AG08396 (cell line): ENCODE measurements around the gene TCP11.

Source experiments
- DNase-seq: peaks from one replicate; pipeline ENCODE4 v3.0.0; 2012; ENCODE audit warnings: low spot score, mixed read lengths

Gene TCP11

GRCh38 chr6:35080821-35081425 is 60.2 kb downstream of the TCP11 start:
- no peak for DNase-seq

DNA sequence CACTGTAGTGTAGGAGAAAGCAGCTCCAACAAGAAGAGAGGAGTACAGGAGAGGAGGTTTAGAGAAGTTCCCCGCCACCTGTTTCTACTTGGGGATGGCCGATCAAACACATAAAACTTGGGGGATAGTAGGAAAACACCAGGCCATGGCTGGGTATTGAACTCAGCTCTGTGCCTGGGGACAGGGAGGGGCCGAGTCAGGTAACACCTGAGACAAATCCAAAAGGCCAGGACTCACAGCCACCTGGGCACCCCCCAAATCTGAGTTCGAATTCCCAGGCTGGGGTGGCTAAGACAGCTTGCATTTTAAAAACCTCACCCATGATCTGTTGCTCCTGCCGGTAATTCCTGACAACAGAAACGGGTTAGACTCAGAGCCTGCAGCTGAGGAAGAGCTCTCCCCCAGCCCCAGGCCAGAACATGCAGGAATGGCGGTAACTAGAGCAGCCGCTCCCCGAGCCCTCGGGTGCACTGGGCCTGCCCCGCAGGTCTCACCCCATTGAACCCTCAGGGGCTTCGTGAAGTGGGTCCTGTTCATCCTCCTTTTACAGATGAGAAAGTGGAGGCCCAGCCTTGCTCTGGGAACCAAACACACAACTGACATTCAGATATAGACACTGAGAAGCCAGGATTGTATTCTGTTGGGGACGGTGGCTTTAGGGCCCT is 61.0 kb downstream of the TCP11 start:
- DNase-seq = no peak

GRCh38 chr6:35079311-35080000 is 61.7 kb downstream of the TCP11 start:
- DNase-seq = no peak

GRCh38 chr6:35078896-35079295 is 62.2 kb downstream of the TCP11 start:
- no peak for DNase-seq

- DNase-seq = no peak
Observed at GRCh38 chr6:35078226-35078850, 62.8 kb downstream of the TCP11 start.

GRCh38 chr6:35077713-35078105 is 63.4 kb downstream of the TCP11 start:
- DNase-seq = no peak

- DNase-seq = no peak
Observed at GRCh38 chr6:35076997-35077712, 64.0 kb downstream of the TCP11 start.

- no peak for DNase-seq
Observed at GRCh38 chr6:35073766-35074471, 67.2 kb downstream of the TCP11 start.

DNA sequence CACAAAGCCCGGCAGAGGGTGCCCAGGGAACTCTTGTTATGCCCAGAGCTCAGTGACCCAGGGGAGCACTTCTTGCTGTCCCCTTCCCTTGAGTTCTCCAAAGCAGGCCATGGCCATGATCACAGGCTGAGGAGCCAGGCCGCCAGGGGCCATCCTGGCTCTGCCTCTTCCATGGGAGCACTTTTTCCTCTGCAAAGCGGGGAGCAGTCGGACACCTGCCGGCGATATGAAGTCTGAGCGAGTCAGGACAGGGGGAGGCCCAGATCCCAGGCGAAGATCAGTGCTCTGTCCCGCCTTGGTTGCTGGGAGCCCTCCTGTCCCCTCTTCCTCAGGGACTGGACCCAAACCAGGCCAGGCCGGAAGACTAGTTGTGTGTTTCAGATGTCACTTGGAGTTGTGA is 67.9 kb downstream of the TCP11 start:
- DNase-seq = no peak

- DNase-seq = no peak
Observed at GRCh38 chr6:35072698-35073055, 68.5 kb downstream of the TCP11 start.

DNA sequence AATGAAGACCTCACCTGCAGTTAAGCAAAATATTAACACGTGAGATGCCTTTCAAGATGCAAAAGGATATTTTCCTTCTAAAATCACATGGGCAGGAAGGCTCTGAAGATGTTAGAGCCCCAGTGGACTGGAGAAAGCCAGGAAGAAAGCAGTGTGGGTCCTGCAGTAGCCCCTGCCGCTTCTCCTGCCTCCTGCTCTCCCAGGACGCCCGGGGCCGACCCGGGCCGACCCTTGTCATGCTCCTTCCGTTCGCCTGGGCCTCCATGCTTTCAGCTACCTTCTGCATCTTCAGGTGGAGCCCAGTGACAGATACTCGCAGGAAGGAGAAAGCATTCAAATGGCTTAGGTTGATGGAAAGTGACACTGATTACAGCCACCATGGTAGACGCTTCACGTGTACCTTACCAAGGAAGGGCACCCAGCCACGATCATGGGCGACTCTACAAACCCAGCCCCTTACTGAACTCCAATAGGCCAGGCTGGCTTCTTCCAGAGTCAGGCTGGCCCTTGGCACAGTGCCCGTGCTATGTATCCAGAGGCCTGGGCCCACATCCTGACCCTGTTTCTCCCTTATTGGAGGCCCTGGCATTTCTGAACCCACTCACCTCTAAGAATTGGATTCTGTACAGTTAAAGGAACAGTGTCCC is 69.0 kb downstream of the TCP11 start:
- DNase-seq = no peak

GRCh38 chr6:35071347-35071994 is 69.7 kb downstream of the TCP11 start:
- no peak for DNase-seq

DNA sequence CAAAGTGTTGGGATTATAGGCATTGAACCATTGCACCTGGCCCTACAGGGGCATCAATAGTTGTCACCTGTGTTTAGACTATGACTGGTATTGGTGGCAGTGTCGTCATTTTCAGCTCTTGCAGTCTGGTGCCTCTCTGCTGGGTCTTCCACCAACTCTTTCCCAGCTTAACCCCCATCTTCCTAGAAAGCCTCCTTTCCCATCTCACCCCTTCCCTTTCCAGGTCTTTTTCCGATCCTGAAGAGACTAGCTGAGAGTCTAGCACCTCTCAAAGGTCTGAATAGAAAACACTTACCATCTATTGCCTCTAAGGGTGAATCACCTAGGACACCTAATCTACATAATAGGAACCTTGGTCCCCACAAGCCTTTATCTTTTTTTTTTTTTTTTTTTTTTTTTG is 71.0 kb downstream of the TCP11 start:
- DNase-seq = no peak

DNA sequence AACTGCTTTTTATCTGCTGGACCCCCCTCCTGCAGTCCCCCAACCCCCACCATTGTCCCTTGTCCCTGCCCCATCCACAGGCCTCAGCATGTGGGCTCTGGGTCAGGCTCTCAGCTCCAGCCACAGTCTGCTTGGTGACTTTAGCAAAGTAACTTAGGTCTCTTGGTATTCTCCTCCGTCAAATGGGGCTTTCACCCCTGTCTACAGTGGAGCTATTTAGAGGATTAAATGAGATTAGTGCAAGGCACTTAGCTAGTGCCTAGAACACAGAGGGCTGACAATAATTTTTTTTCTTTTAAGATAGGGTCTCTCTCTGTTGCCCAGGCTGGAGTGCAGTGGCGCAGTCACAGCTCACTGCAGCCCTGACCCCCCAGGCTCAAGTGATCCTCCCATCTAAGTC is 71.9 kb downstream of the TCP11 start:
- no peak for DNase-seq

DNA sequence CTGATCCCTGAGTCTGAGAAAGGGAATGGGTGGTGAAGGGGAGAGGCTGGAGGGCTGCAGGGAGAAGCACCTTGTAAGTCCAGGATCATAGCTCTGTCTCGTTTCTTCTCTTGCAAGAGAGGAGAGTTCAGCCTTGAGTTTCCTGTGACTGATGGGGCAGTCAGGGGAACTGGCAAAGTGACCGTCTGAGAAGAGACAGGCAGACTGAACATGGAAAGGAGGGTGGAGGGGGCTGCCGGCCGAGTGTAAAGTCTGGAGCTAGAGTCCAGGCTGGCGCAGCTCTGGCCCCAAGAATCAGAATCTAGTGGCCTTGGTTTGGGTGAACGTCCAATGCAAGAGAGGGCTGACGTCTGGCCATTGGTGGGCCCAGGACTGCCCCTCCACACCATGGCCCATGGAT is 72.5 kb downstream of the TCP11 start:
- DNase-seq = no peak

GRCh38 chr6:35068206-35068605 is 72.9 kb downstream of the TCP11 start:
- no peak for DNase-seq
